ELF-1 (cell line): ENCODE measurements around the gene ZNHIT1.
A peak's percentile ranks its signal among the peaks of the same experiment; 100 is the strongest.
"Not testable (repeated sequence)": the region's sequence is repeated elsewhere in the genome, so short reads cannot be mapped to it uniquely, and the experiment has no call there.

Experiments
- DNase-seq: peaks from one replicate; pipeline ENCODE4 v3.0.0-alpha.2; 2016; ENCODE audit warnings: low read depth, low spot score

Gene ZNHIT1

GRCh38 chr7:101186844-101187428 lies 31.0 kb upstream of the ZNHIT1 start:
- DNase-seq: no peak

GRCh38 chr7:101189109-101189508 lies 28.9 kb upstream of the ZNHIT1 start:
- DNase-seq: no peak

- DNase-seq: no peak
These were observed 22.1 kb upstream of the ZNHIT1 start for GRCh38 chr7:101195884-101196283.

- no peak for DNase-seq
These were observed 20.0 kb upstream of the ZNHIT1 start for GRCh38 chr7:101197991-101198390.

GRCh38 chr7:101198476-101198875 lies 19.5 kb upstream of the ZNHIT1 start:
- no peak for DNase-seq

GRCh38 chr7:101199522-101199921 lies 18.4 kb upstream of the ZNHIT1 start:
- not testable (repeated sequence) for DNase-seq

GRCh38 chr7:101200504-101200861 lies 17.5 kb upstream of the ZNHIT1 start:
- DNase-seq: peak; percentile 51

GRCh38 chr7:101200862-101201599 lies 16.9 kb upstream of the ZNHIT1 start, which contains the start of gene MOGAT3:
MOGAT3 (minus strand) TSS chr7:101201036; CDS start chr7:101200854, 182 bp downstream.
- peak; percentile 30 for DNase-seq

GRCh38 chr7:101201695-101202602 lies 16.0 kb upstream of the ZNHIT1 start:
- peak; percentile 41 for DNase-seq

- DNase-seq: no peak
These were observed 15.4 kb upstream of the ZNHIT1 start for GRCh38 chr7:101202603-101202918.

GRCh38 chr7:101203740-101204738 lies 13.9 kb upstream of the ZNHIT1 start:
- peak; percentile 78 for DNase-seq

GRCh38 chr7:101205901-101206664 lies 11.9 kb upstream of the ZNHIT1 start:
- no peak for DNase-seq

- DNase-seq: no peak
These were observed 11.3 kb upstream of the ZNHIT1 start for GRCh38 chr7:101206665-101207042.

GRCh38 chr7:101207459-101207858 lies 10.5 kb upstream of the ZNHIT1 start:
- DNase-seq: no peak

GRCh38 chr7:101208794-101209193 lies 9.2 kb upstream of the ZNHIT1 start:
- no peak for DNase-seq

- DNase-seq: no peak
These were observed 7.8 kb upstream of the ZNHIT1 start for GRCh38 chr7:101210143-101210542.

GRCh38 chr7:101211501-101211900 lies 6.5 kb upstream of the ZNHIT1 start:
- DNase-seq: no peak

- DNase-seq: no peak
These were observed 6.0 kb upstream of the ZNHIT1 start for GRCh38 chr7:101212014-101212413.

- no peak for DNase-seq
These were observed 1.7 kb upstream of the ZNHIT1 start for GRCh38 chr7:101216001-101216859.
